K562 (cell line): ENCODE results near the gene GPR153. TPM values are rescaled to one million over a fixed set of nuclear protein-coding genes. Genes with fewer than 3 reads are reported as not detected.

Experiments used
- ATAC-seq: fragments of 200-7000 bp; cut with Tn5 transposase; 3 replicates; pipeline ENCODE4 v1.9.1; 2020; ENCODE audit warnings: moderate library complexity
- BruUV-seq: library from RNA; stranded (reverse); fragments of 400-500 nt; replicated peaks from 2 replicates; lab custom pipeline; 2021; lab: Mats Ljungman, UMichigan
- CTCF ChIA-PET: fragments of 300-600 bp; formaldehyde crosslinking; extraction: SDS; loops from one replicate; lab custom pipeline; 2021; ENCODE audit warnings: low intra/inter-chr PET ratio; lab: Yijun Ruan, JAX
- POLR2A ChIA-PET: fragments of 300-600, 350-650 bp; sonication (Branson Sonifier 250); formaldehyde crosslinking; extraction: SDS; loops from one replicate; lab custom pipeline; 2021; ENCODE audit warnings: antibody characterized with exemption, inconsistent platforms; lab: Yijun Ruan, JAX
- DNase-seq, 4 experiments: peaks; one replicate each; pipeline versions ENCODE4 v3.0.0 to v3.0.0-alpha.2; 2011 to 2018; ENCODE audit warnings: low spot score in 3 of 4, mixed read lengths in 3 of 4; ENCODE audit errors: extremely low read depth in 1 of 4
- FAIRE-seq: peaks from 2 replicates; lab custom pipeline; 2011; peaks lifted over from hg19 to GRCh38; lab: Jason Lieb, UNC
- H2AFZ ChIP-seq: 2 replicates; pipeline ENCODE4 v1.6.0; 2011; ENCODE audit warnings: low read depth, low read length, control low read depth, inconsistent platforms
- H3K27ac ChIP-seq: fragments of 200-600 bp; 3 replicates; pipeline ENCODE4 v1.8.0; 2011; ENCODE audit warnings: low read depth, mild to moderate bottlenecking, control low read depth, inconsistent platforms, low read length, moderate library complexity, mixed read lengths; ENCODE audit errors: extremely low read depth
- H3K27me3 ChIP-seq, 2 experiments: fragments of 300-600 bp in 1 of 2; 2 replicates in 1 of 2; 3 replicates in 1 of 2; pipeline versions ENCODE4 v1.6.0 to v1.8.0; 2011; ENCODE audit warnings: inconsistent platforms in 2 of 2, low read length in 2 of 2, mild to moderate bottlenecking in 1 of 2, mixed read lengths in 1 of 2, moderate library complexity in 1 of 2; ENCODE audit not compliant: control insufficient read depth in 2 of 2, insufficient read depth in 2 of 2
- H3K36me3 ChIP-seq: fragments of 300-600 bp; 3 replicates; pipeline ENCODE4 v1.8.0; 2011; ENCODE audit warnings: mild to moderate bottlenecking, low read length, inconsistent platforms; ENCODE audit not compliant: control insufficient read depth, insufficient read depth
- H3K4me1 ChIP-seq, 2 experiments: fragments of 200-600 bp in 1 of 2; replicated peaks in 1 of 2; 2 replicates in 1 of 2; 3 replicates in 1 of 2; pipeline versions ENCODE4 v1.5.1 to v1.8.0; 2011; ENCODE audit warnings: inconsistent platforms in 2 of 2, low read length in 2 of 2, mild to moderate bottlenecking in 1 of 2, mixed read lengths in 1 of 2, moderate library complexity in 1 of 2; ENCODE audit not compliant: control insufficient read depth in 2 of 2, insufficient read depth in 2 of 2
- H3K4me2 ChIP-seq: 2 replicates; pipeline ENCODE4 v1.6.1; 2011; ENCODE audit warnings: low read length, control low read depth, inconsistent platforms, mixed read lengths; ENCODE audit not compliant: insufficient read depth
- H3K4me3 ChIP-seq: fragments of 200-600 bp; sonication (generic), shearing (Covaris generic); 2 replicates; pipeline ENCODE4 v1.5.1; 2016; ENCODE audit warnings: control low read depth, inconsistent platforms
- H3K79me2 ChIP-seq: fragments of 200-600 bp; 3 replicates; pipeline ENCODE4 v1.8.0; 2011; ENCODE audit warnings: low read length, inconsistent platforms; ENCODE audit not compliant: control insufficient read depth, insufficient read depth
- H3K9ac ChIP-seq, 2 experiments: 2 replicates each; pipeline versions ENCODE4 v1.6.0 to v1.6.1; 2011; ENCODE audit warnings: low read depth in 2 of 2, low read length in 2 of 2, control low read depth in 1 of 2, inconsistent platforms in 1 of 2, mild to moderate bottlenecking in 1 of 2, mixed read lengths in 1 of 2; ENCODE audit not compliant: insufficient read depth in 1 of 2
- H3K9me1 ChIP-seq: one replicate; pipeline ENCODE4 v1.6.0; 2011; ENCODE audit warnings: inconsistent platforms, mild to moderate bottlenecking, low read length, moderate library complexity; ENCODE audit not compliant: control insufficient read depth, insufficient read depth
- H3K9me3 ChIP-seq: replicated peaks from 2 replicates; pipeline ENCODE4 v1.5.1; 2011; ENCODE audit warnings: low read depth, low read length, inconsistent platforms; ENCODE audit not compliant: control insufficient read depth, insufficient read depth
- H4K20me1 ChIP-seq: replicated peaks from 2 replicates; pipeline ENCODE4 v1.6.1; 2011; ENCODE audit warnings: low read length, inconsistent platforms, mixed read lengths; ENCODE audit not compliant: control insufficient read depth, insufficient read depth
- ETS2 ChIP-seq: IDR thresholded peaks from 2 replicates; pipeline ENCODE4 v1.6.1; 2016; ENCODE audit warnings: borderline replicate concordance, missing genetic modification characterization, mild to moderate bottlenecking, moderate library complexity, missing compliant biosample characterization; ENCODE audit not compliant: poor library complexity, severe bottlenecking
- MBD2 ChIP-seq: sonication (generic); IDR thresholded peaks from 2 replicates; pipeline ENCODE4 v1.6.1; 2016; ENCODE audit warnings: low read depth, borderline replicate concordance
- NR3C1 ChIP-seq: sonication (generic); formaldehyde crosslinking; IDR thresholded peaks from 2 replicates; pipeline ENCODE4 v1.8.1; 2022; ENCODE audit warnings: missing genetic modification reagents
- PRPF4 ChIP-seq: fragments of 200-400 bp; formaldehyde crosslinking; IDR thresholded peaks from one replicate; pipeline ENCODE4 v1.6.1; 2017; ENCODE audit warnings: low read length, low read depth, mild to moderate bottlenecking; ENCODE audit not compliant: insufficient read depth, poor library complexity, severe bottlenecking
- SIN3B ChIP-seq: fragments of 450-650 bp; IDR thresholded peaks from 2 replicates; pipeline ENCODE4 v1.6.1; 2017; ENCODE audit warnings: low read depth, mild to moderate bottlenecking, moderate library complexity
- ZNF263 ChIP-seq: sonication (generic); formaldehyde crosslinking; IDR thresholded peaks from 2 replicates; pipeline ENCODE4 v1.8.0; 2022; ENCODE audit warnings: mild to moderate bottlenecking, missing genetic modification reagents, borderline replicate concordance
- WGBS: fragments of 100-300 bp; shearing (Covaris generic); methylation state at CpG from one replicate; pipeline ENCODE4 v1.1.6; 2016; ENCODE audit warnings: low coverage, mixed read lengths; ENCODE audit not compliant: insufficient coverage; ENCODE audit errors: missing lambda C conversion rate; 5-methylcytosine and 5-hydroxymethylcytosine counted together
- in situ Hi-C: fragments of 300-500 bp; cut with MboI; formaldehyde crosslinking; loops from 4 replicates; pipeline ENCODE4 v1.15.0; 2018; ENCODE audit warnings: inconsistent platforms, mixed read lengths
- intact Hi-C: fragments of 100-400 bp; cut with micrococcal nuclease; formaldehyde crosslinking; loops from 2 replicates; pipeline ENCODE4 v1.14.2; 2022
- polyA plus RNA-seq, 8 experiments: library from polyadenylated mRNA; depleted of rRNA in 4 of 8; stranded (reverse) in 5 of 8; unstranded in 3 of 8; fragments of >200 nt; fragmentation: Nextera tagmentation in 2 of 8; fragmentation: Illumina TruSeq in 1 of 8; extraction: Ambion mirVana in 2 of 8; extraction: Trizol in 1 of 8; gene quantifications; 2 replicates each; pipeline versions ENCODE4 v1.2.1 to v1.2.3, GENCODE V29; 2011 to 2014; ENCODE audit warnings: inconsistent platforms in 1 of 8, missing spikeins in 1 of 8
- total RNA-seq, 7 experiments: library from RNA; depleted of rRNA in 6 of 7; stranded (reverse); fragments of >200 nt in 6 of 7; fragmentation: Illumina TruSeq in 2 of 7; extraction: Trizol in 2 of 7; gene quantifications; 2 replicates each; pipeline versions ENCODE4 v1.2.1 to v1.2.3, GENCODE V29; 2011 to 2021; ENCODE audit warnings: low replicate concordance in 1 of 7
- TF ChIP-seq, protein P1 (sequence below), 2 experiments: fragments of 150-350 bp in 1 of 2; IDR thresholded peaks; 2 replicates each; pipeline ENCODE4 v1.6.1; 2012 to 2016; ENCODE audit warnings: low read depth in 2 of 2, low read length in 2 of 2, mild to moderate bottlenecking in 1 of 2, moderate library complexity in 1 of 2
- TF ChIP-seq, protein P2 (sequence below): fragments of 450-650 bp; formaldehyde crosslinking; IDR thresholded peaks from 2 replicates; pipeline ENCODE4 v1.4.0; 2020; ENCODE audit warnings: mild to moderate bottlenecking, moderate library complexity

The GPR153 gene
- total and polyA plus RNA-seq, 9 of the 15 experiments (the other 6 are each of a cell fraction or from before 2014, with no cell fraction given), result 0.01 to 1.5 (median 0.51) TPM

DNA sequence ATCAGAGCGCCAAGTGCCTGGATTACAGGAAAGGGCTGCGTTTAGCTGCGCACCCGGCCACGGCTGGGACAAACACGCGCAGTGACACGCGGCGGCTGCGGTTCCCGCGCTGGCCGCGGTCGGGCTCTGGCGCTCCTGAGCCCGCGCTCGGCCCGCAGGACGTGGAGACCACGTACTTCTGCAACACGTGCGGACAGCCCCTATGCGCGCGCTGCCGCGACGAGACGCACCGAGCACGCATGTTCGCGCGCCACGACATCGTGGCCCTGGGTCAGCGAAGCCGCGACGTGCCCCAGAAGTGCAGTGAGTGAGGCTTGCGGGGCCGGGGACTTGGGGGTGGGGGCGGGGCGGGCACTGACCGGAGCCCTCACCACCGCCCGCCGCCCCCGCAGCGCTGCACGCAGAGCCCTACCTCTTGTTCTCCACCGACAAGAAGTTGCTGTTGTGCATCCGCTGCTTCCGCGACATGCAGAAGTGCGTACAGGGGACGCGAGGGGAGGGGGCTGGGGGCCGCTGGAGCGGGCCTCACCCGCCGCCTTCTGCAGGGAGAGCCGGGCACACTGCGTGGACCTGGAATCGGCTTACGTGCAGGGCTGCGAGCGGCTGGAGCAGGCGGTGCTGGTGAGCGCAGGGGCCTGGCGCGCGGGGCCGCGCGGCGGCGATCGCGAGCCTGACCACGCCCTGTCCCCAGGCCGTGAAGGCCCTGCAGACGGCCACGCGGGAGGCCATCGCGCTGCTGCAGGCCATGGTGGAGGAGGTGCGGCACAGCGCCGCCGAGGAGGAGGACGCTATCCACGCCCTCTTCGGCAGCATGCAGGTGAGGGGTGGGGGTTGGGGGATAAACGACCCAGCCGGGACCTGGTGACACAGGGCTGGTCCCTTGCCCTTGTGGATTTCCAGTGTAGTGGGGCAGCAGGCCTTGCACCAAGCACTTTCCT lies 51.9 kb downstream of the GPR153 start (continued):
- TF ChIP-seq PRPF4, result no peak
- TF ChIP-seq SIN3B, result 0 out of 2 replicates have a peak, but pooled peaks have one; percentile 19
- TF ChIP-seq ZNF263 (CRISPR knock-in tag), result peak; percentile 48; the same call in 1 of the 2 replicates

DNA sequence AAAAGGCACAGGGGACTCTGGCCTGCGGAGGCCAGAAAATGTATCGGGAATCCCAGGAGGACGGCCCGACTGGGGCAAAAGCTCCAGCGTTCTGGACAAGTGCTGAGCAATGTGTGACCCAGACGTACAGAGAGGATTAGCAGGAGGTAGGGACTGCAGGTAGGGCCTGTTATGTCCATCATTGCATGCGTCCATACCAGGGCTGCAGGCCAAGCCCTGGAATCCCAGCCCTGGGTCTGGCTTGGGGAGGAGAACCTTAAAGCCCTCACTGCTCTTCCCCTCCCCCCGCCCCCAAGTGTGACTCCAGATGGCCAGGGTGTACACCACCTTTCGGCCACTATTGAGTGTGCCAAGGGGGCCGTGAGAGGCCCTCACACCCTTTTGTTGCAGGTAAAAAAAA lies 53.0 kb downstream of the GPR153 start:
- intact Hi-C loops, result no loop called here
- DNase-seq (peak in 1 of 4 experiments; percentile 51), ATAC-seq (no peak), FAIRE-seq (peak; percentile 42)
- Histone ChIP-seq H3K27ac (peak overlapping the region; percentile 75; the same call in 2 of the 3 replicates), H3K9me1 (peaks cover 4% of the 10 kb centered on the region), H3K9me3 (no peaks in the 10 kb centered on the region), H3K4me1 (peaks cover 14 to 84% of the 10 kb centered on the region in 2 experiments; a peak in 4 of 5 replicates), H4K20me1 (no peaks in the 10 kb centered on the region), H3K27me3 (no peaks in the 10 kb centered on the region), H3K4me3 (peak overlapping the region; percentile 41), H3K9ac (peak overlapping the region; percentile 68 to 95), H3K36me3 (peaks cover 44% of the 10 kb centered on the region; the same call in 2 of the 3 replicates), H2AFZ (peak overlapping the region; percentile 86; the same call in 1 of the 2 replicates), H3K79me2 (peaks cover 56% of the 10 kb centered on the region), H3K4me2 (peak overlapping the region; percentile 71)
- in situ Hi-C loops, result no loop called here
- POLR2A ChIA-PET, result interaction anchor here (0.7 to 1.7 kb wide), 4 partner anchors 13 to 32 kb away, joined by 3 to 7 read pairs (median 4); no protein-coding TSS in a partner anchor
- WGBS, result 58% methylated on average over 10 of the region's 10 CpGs
- TSS peak; percentile 42 for BruUV-seq
- TF ChIP-seq MBD2 (no peak), ETS2 (tag) (no peak), NR3C1 (no peak)
- TF ChIP-seq, protein P1, sequence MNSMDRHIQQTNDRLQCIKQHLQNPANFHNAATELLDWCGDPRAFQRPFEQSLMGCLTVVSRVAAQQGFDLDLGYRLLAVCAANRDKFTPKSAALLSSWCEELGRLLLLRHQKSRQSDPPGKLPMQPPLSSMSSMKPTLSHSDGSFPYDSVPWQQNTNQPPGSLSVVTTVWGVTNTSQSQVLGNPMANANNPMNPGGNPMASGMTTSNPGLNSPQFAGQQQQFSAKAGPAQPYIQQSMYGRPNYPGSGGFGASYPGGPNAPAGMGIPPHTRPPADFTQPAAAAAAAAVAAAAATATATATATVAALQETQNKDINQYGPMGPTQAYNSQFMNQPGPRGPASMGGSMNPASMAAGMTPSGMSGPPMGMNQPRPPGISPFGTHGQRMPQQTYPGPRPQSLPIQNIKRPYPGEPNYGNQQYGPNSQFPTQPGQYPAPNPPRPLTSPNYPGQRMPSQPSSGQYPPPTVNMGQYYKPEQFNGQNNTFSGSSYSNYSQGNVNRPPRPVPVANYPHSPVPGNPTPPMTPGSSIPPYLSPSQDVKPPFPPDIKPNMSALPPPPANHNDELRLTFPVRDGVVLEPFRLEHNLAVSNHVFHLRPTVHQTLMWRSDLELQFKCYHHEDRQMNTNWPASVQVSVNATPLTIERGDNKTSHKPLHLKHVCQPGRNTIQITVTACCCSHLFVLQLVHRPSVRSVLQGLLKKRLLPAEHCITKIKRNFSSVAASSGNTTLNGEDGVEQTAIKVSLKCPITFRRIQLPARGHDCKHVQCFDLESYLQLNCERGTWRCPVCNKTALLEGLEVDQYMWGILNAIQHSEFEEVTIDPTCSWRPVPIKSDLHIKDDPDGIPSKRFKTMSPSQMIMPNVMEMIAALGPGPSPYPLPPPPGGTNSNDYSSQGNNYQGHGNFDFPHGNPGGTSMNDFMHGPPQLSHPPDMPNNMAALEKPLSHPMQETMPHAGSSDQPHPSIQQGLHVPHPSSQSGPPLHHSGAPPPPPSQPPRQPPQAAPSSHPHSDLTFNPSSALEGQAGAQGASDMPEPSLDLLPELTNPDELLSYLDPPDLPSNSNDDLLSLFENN (IDR thresholded peaks at IDR 0.05; ENCODE audit: low read depth in 2 of 2, low read length in 2 of 2), result no peak
- TF ChIP-seq, protein P2, sequence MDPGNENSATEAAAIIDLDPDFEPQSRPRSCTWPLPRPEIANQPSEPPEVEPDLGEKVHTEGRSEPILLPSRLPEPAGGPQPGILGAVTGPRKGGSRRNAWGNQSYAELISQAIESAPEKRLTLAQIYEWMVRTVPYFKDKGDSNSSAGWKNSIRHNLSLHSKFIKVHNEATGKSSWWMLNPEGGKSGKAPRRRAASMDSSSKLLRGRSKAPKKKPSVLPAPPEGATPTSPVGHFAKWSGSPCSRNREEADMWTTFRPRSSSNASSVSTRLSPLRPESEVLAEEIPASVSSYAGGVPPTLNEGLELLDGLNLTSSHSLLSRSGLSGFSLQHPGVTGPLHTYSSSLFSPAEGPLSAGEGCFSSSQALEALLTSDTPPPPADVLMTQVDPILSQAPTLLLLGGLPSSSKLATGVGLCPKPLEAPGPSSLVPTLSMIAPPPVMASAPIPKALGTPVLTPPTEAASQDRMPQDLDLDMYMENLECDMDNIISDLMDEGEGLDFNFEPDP (CRISPR knock-in tag), result no peak
- CTCF ChIA-PET, result interaction anchor here (0.7 kb wide), 1 partner anchor 14 kb away, joined by 3 read pairs; no protein-coding TSS in a partner anchor
